Measurements from ENCODE around the gene SYT17. TPM values are rescaled to one million over a fixed set of nuclear protein-coding genes. Genes with fewer than 3 reads are reported as not detected.

SYT17 gene
- total RNA-seq, 1 experiment from 2014 or later = 36.6 TPM

- Histone ChIP-seq H2AFZ (no peak overlapping the region), H3K27ac (no peak overlapping the region), H4K20me1 (ENCODE audit: insufficient read depth) (no peaks in the 10 kb centered on the region), H3F3A (ENCODE audit: insufficient read depth, low read depth) (no peaks in the 10 kb centered on the region), H3K4me2 (no peak overlapping the region), H3K9me2 (ENCODE audit: insufficient read depth) (no peaks in the 10 kb centered on the region), H3K36me3 (ENCODE audit: low read depth) (no peaks in the 10 kb centered on the region; the same call in 1 of the 2 replicates), H3K79me2 (ENCODE audit: low read depth) (no peaks in the 10 kb centered on the region), H3K27me3 (ENCODE audit: insufficient read depth, low read depth) (no peaks in the 10 kb centered on the region), H3K4me1 (replicated peaks; ENCODE audit: insufficient read depth) (no peaks in the 10 kb centered on the region), H3K4me3 (no peak overlapping the region), H3K9me3 (ENCODE audit: insufficient read depth, low read depth) (no peaks in the 10 kb centered on the region)
- TF ChIP-seq, protein P1, sequence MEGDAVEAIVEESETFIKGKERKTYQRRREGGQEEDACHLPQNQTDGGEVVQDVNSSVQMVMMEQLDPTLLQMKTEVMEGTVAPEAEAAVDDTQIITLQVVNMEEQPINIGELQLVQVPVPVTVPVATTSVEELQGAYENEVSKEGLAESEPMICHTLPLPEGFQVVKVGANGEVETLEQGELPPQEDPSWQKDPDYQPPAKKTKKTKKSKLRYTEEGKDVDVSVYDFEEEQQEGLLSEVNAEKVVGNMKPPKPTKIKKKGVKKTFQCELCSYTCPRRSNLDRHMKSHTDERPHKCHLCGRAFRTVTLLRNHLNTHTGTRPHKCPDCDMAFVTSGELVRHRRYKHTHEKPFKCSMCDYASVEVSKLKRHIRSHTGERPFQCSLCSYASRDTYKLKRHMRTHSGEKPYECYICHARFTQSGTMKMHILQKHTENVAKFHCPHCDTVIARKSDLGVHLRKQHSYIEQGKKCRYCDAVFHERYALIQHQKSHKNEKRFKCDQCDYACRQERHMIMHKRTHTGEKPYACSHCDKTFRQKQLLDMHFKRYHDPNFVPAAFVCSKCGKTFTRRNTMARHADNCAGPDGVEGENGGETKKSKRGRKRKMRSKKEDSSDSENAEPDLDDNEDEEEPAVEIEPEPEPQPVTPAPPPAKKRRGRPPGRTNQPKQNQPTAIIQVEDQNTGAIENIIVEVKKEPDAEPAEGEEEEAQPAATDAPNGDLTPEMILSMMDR (conservative IDR thresholded peaks at IDR 0.05) = no peak
- no peak for TF ChIP-seq EZH2 (IDR thresholded peaks at IDR 0.05; ENCODE audit: low read depth)
- intact Hi-C loops (cut with micrococcal nuclease; ENCODE audit: unreplicated experiment) = no loop called here
- BruUV-seq (replicated peaks) = no TSS peak
- POLR2A ChIA-PET (ENCODE audit: unreplicated experiment) = no interaction called here
- DNase-seq = no peak
- CTCF ChIA-PET = no interaction called here
Observed at GRCh38 chr16:19252904-19253303, 84.9 kb downstream of the SYT17 start.

DNA sequence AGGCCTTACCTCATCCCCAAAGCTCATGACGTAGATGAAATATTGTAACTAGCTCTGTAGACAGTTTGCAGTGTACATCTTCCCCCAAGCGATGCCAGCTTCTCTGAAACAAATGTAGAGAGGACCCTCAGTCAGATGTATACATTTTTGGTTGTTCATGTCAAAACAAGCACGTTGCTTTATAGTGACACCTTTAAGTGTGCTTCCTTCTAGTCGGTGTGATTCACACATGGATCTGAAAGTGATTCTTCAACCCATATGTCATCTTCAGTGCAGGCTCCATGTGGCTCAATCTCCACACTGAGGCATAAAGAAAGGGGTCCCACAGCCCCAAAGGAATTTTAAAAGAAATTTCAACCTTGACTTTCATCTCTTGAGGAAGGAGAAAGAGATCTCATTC lies 86.6 kb downstream of the SYT17 start:
- no peak overlapping the region for H2AFZ ChIP-seq
- no peaks in the 10 kb centered on the region for H3F3A ChIP-seq (ENCODE audit: insufficient read depth, low read depth)
- H3K4me3 ChIP-seq = no peak overlapping the region
- H3K79me2 ChIP-seq (ENCODE audit: low read depth) = no peaks in the 10 kb centered on the region
- intact Hi-C loops (cut with micrococcal nuclease; ENCODE audit: unreplicated experiment) = no loop called here
- no peaks in the 10 kb centered on the region for H4K20me1 ChIP-seq (ENCODE audit: insufficient read depth)
- H3K27ac ChIP-seq = no peak overlapping the region
- ChIA-PET CTCF (no interaction called here), POLR2A (ENCODE audit: unreplicated experiment) (no interaction called here)
- H3K4me1 ChIP-seq (replicated peaks; ENCODE audit: insufficient read depth) = no peaks in the 10 kb centered on the region
- H3K27me3 ChIP-seq (ENCODE audit: insufficient read depth, low read depth) = no peaks in the 10 kb centered on the region
- no TSS peak for BruUV-seq (replicated peaks)
- TF ChIP-seq, protein P1 (conservative IDR thresholded peaks at IDR 0.05) = no peak
- no peak for TF ChIP-seq EZH2 (IDR thresholded peaks at IDR 0.05; ENCODE audit: low read depth)
- H3K4me2 ChIP-seq = no peak overlapping the region
- no peak for DNase-seq
- no peaks in the 10 kb centered on the region for H3K9me3 ChIP-seq (ENCODE audit: insufficient read depth, low read depth)
- H3K9me2 ChIP-seq (ENCODE audit: insufficient read depth) = no peaks in the 10 kb centered on the region
- H3K36me3 ChIP-seq (ENCODE audit: low read depth) = no peaks in the 10 kb centered on the region

- DNase-seq = no peak
- Histone ChIP-seq H3K9me2 (ENCODE audit: insufficient read depth) (no peaks in the 10 kb centered on the region), H3F3A (ENCODE audit: insufficient read depth, low read depth) (no peaks in the 10 kb centered on the region), H4K20me1 (ENCODE audit: insufficient read depth) (no peaks in the 10 kb centered on the region), H3K27ac (no peak overlapping the region), H3K4me2 (no peak overlapping the region), H3K9me3 (ENCODE audit: insufficient read depth, low read depth) (no peaks in the 10 kb centered on the region), H2AFZ (no peak overlapping the region), H3K27me3 (ENCODE audit: insufficient read depth, low read depth) (no peaks in the 10 kb centered on the region), H3K79me2 (ENCODE audit: low read depth) (no peaks in the 10 kb centered on the region), H3K4me1 (replicated peaks; ENCODE audit: insufficient read depth) (no peaks in the 10 kb centered on the region), H3K4me3 (no peak overlapping the region), H3K36me3 (ENCODE audit: low read depth) (no peaks in the 10 kb centered on the region)
- ChIA-PET CTCF (no interaction called here), POLR2A (ENCODE audit: unreplicated experiment) (no interaction called here)
- no peak for TF ChIP-seq EZH2 (IDR thresholded peaks at IDR 0.05; ENCODE audit: low read depth)
- TF ChIP-seq, protein P1 (conservative IDR thresholded peaks at IDR 0.05) = no peak
- intact Hi-C loops (cut with micrococcal nuclease; ENCODE audit: unreplicated experiment) = no loop called here
- no TSS peak for BruUV-seq (replicated peaks)
Observed at GRCh38 chr16:19264123-19264673, 96.2 kb downstream of the SYT17 start.

Data from PC-9 (cell line).